ENCODE results near the gene NCBP1. TPM values are rescaled to one million over a fixed set of nuclear protein-coding genes. Genes with fewer than 3 reads are reported as not detected.
"Not testable (repeated sequence)": the region's sequence is repeated elsewhere in the genome, so short reads cannot be mapped to it uniquely, and the experiment has no call there.

Gene NCBP1
- total and polyA plus RNA-seq, 7 donors: 7.1 to 22.1 (median 14.6) TPM

GRCh38 chr9:97696803-97697601 lies 63.4 kb downstream of the NCBP1 start, which contains the start of gene XPA:
TSS of gene XPA (minus strand) at chr9:97697340. CDS start at chr9:97697292, 48 bp downstream.
- Histone ChIP-seq H3K27ac (peak within 1 kb of the TSS; percentile 95), H3K27me3 (ENCODE audit: insufficient read depth in 3 of 3, low read length in 2 of 3) (no peaks in the 10 kb centered on the region), H3K36me3 (ENCODE audit: insufficient read depth in 1 of 2, low read depth in 1 of 2) (peaks cover 0 to 18% of the 10 kb centered on the region in 2 donors), H3K9me3 (no peaks in the 10 kb centered on the region), H3K4me3 (peak within 1 kb of the TSS; percentile 91), H3K4me1 (peaks cover 29% of the 10 kb centered on the region)
- DNase-seq: peak; percentile 98 to 99
- TF ChIP-seq CTCF (IDR thresholded peaks at IDR 0.05): no peak
- intact Hi-C loops (cut with DNase I): loop anchor here (5.0 to 10.0 kb wide), 2 partner anchors 232 to 285 kb away; partner anchors contain the start of gene ANP32B (in 1 of the 2)
- ATAC-seq: peak; percentile 99
- WGBS, 3 donors: 0% methylated on average over 65 to 82 of the region's 82 CpGs

- Histone ChIP-seq H3K27me3 (ENCODE audit: insufficient read depth in 3 of 3, low read length in 2 of 3) (no peaks in the 10 kb centered on the region), H3K27ac (peak overlapping the region; percentile 95), H3K4me3 (peak overlapping the region; percentile 91), H3K9me3 (no peaks in the 10 kb centered on the region), H3K36me3 (ENCODE audit: insufficient read depth in 1 of 2, low read depth in 1 of 2) (peaks cover 0 to 9% of the 10 kb centered on the region in 2 donors), H3K4me1 (peaks cover 29% of the 10 kb centered on the region)
- intact Hi-C loops (cut with DNase I): loop anchor here (5.0 to 10.0 kb wide), 2 partner anchors 233 to 284 kb away; partner anchors contain the start of gene ANP32B (in 1 of the 2)
- DNase-seq (no peak), ATAC-seq (peak in 2 of 4 donors; percentile 5 to 16)
- no peak for TF ChIP-seq CTCF (IDR thresholded peaks at IDR 0.05)
- 26 to 36% (median 32%) methylated on average over 1 of the region's 1 CpG for WGBS, 3 donors
Observed at GRCh38 chr9:97697837-97698236, 64.2 kb downstream of the NCBP1 start.

GRCh38 chr9:97698865-97699264 lies 65.2 kb downstream of the NCBP1 start:
- intact Hi-C loops (cut with DNase I): loop anchor here (5.0 to 10.0 kb wide), 2 partner anchors 234 to 283 kb away; partner anchors contain the start of gene ANP32B (in 1 of the 2)
- WGBS, 3 donors: 91 to 93% (median 92%) methylated on average over 14 of the region's 14 CpGs
- Histone ChIP-seq H3K36me3 (ENCODE audit: insufficient read depth in 1 of 2, low read depth in 1 of 2) (peaks cover 0 to 2% of the 10 kb centered on the region in 2 donors), H3K4me3 (no peak overlapping the region), H3K4me1 (peaks cover 22% of the 10 kb centered on the region), H3K27me3 (ENCODE audit: insufficient read depth in 3 of 3, low read length in 2 of 3) (no peaks in the 10 kb centered on the region), H3K9me3 (no peaks in the 10 kb centered on the region), H3K27ac (no peak overlapping the region)
- TF ChIP-seq CTCF (IDR thresholded peaks at IDR 0.05): no peak
- DNase-seq (peak in 1 of 2 donors; percentile 52), ATAC-seq (no peak)

GRCh38 chr9:97699281-97699680 lies 65.7 kb downstream of the NCBP1 start:
- H3K27ac ChIP-seq; DNase-seq; H3K36me3 ChIP-seq (ENCODE audit: insufficient read depth in 1 of 2, low read depth in 1 of 2); H3K4me3 ChIP-seq; H3K9me3 ChIP-seq; H3K27me3 ChIP-seq (ENCODE audit: insufficient read depth in 3 of 3, low read length in 2 of 3); ATAC-seq: not testable (repeated sequence)
- 79 to 86% (median 82%) methylated on average over 13 of the region's 13 CpGs for WGBS, 3 donors
- peaks cover 18% of the 10 kb centered on the region for H3K4me1 ChIP-seq
- intact Hi-C loops (cut with DNase I): loop anchor here (5.0 to 10.0 kb wide), 2 partner anchors 234 to 283 kb away; partner anchors contain the start of gene ANP32B (in 1 of the 2)

- not testable (repeated sequence) for H3K9me3 ChIP-seq; H3K27me3 ChIP-seq (ENCODE audit: insufficient read depth in 3 of 3, low read length in 2 of 3); ATAC-seq; H3K36me3 ChIP-seq (ENCODE audit: insufficient read depth in 1 of 2, low read depth in 1 of 2); H3K4me3 ChIP-seq; H3K27ac ChIP-seq; DNase-seq
- H3K4me1 ChIP-seq: peaks cover 13% of the 10 kb centered on the region
- intact Hi-C loops (cut with DNase I): loop anchor here (5.0 to 10.0 kb wide), 2 partner anchors 235 to 282 kb away; partner anchors contain the start of gene ANP32B (in 1 of the 2)
- 88 to 95% (median 93%) methylated on average over 3 of the region's 3 CpGs for WGBS, 3 donors
Observed at GRCh38 chr9:97699824-97700223, 66.2 kb downstream of the NCBP1 start.

Measured in psoas muscle (tissue), 8 donors.